ENCODE measurements around the gene SDF4.
"Not testable (repeated sequence)": the region's sequence is repeated elsewhere in the genome, so short reads cannot be mapped to it uniquely, and the experiment has no call there.

The SDF4 gene

GRCh38 chr1:1196431-1197187, 35.2 kb downstream of the SDF4 start:
- DNase-seq: no peak

- DNase-seq: not testable (repeated sequence)
Observed at GRCh38 chr1:1195726-1196125, 36.1 kb downstream of the SDF4 start.

GRCh38 chr1:1194723-1195122, 37.1 kb downstream of the SDF4 start:
- no peak for DNase-seq

GRCh38 chr1:1191734-1192133, 40.1 kb downstream of the SDF4 start:
- DNase-seq: no peak

GRCh38 chr1:1189111-1189510, 42.7 kb downstream of the SDF4 start:
- DNase-seq: no peak

- no peak for DNase-seq
Observed at GRCh38 chr1:1187938-1188337, 43.9 kb downstream of the SDF4 start.

GRCh38 chr1:1185101-1185765, 46.6 kb downstream of the SDF4 start:
- no peak for DNase-seq

GRCh38 chr1:1183833-1184775, 47.7 kb downstream of the SDF4 start:
- DNase-seq: no peak

GRCh38 chr1:1183221-1183747, 48.5 kb downstream of the SDF4 start:
- no peak for DNase-seq

- no peak for DNase-seq
Observed at GRCh38 chr1:1182491-1183220, 49.1 kb downstream of the SDF4 start.

- DNase-seq: no peak
Observed at GRCh38 chr1:1181938-1182410, 49.8 kb downstream of the SDF4 start.

- DNase-seq: no peak
Observed at GRCh38 chr1:1181129-1181937, 50.5 kb downstream of the SDF4 start.

GRCh38 chr1:1179983-1180861, 51.6 kb downstream of the SDF4 start:
- no peak for DNase-seq

- no peak for DNase-seq
Observed at GRCh38 chr1:1179346-1179982, 52.3 kb downstream of the SDF4 start.

- DNase-seq: no peak
Observed at GRCh38 chr1:1178794-1179331, 52.9 kb downstream of the SDF4 start.

GRCh38 chr1:1177452-1178206, 54.2 kb downstream of the SDF4 start:
- DNase-seq: no peak

- DNase-seq: no peak
Observed at GRCh38 chr1:1176931-1177330, 54.9 kb downstream of the SDF4 start.

GRCh38 chr1:1176063-1176761, 55.6 kb downstream of the SDF4 start:
- not testable (repeated sequence) for DNase-seq

Measured in bone marrow (tissue), 2 donors.